GM19395 (cell line): ENCODE data around the gene GIT2.
"Not testable (repeated sequence)": the region's sequence is repeated elsewhere in the genome, so short reads cannot be mapped to it uniquely, and the experiment has no call there.

Experiments
- ATAC-seq: cut with Tn5 transposase; IDR thresholded peaks from one replicate; pipeline ENCODE4 v1.9.1; 2021; ENCODE audit warnings: mild to moderate bottlenecking, moderate library complexity; ENCODE audit not compliant: unreplicated experiment

Gene GIT2

GRCh38 chr12:109923481-109924245 lies 72.5 kb downstream of the GIT2 start:
- ATAC-seq, result no peak

GRCh38 chr12:109923038-109923437 lies 73.1 kb downstream of the GIT2 start:
- ATAC-seq, result no peak

GRCh38 chr12:109921982-109922381 lies 74.2 kb downstream of the GIT2 start:
- no peak for ATAC-seq

- ATAC-seq, result no peak
Measured at GRCh38 chr12:109920261-109920780, 75.8 kb downstream of the GIT2 start.

- ATAC-seq, result no peak
Measured at GRCh38 chr12:109919456-109919855, 76.7 kb downstream of the GIT2 start.

GRCh38 chr12:109916045-109916444 lies 80.1 kb downstream of the GIT2 start:
- ATAC-seq, result no peak

GRCh38 chr12:109915171-109916040 lies 80.8 kb downstream of the GIT2 start:
- ATAC-seq, result no peak

GRCh38 chr12:109914461-109914860 lies 81.7 kb downstream of the GIT2 start:
- no peak for ATAC-seq

GRCh38 chr12:109912855-109913321 lies 83.3 kb downstream of the GIT2 start:
- no peak for ATAC-seq

- ATAC-seq, result no peak
Measured at GRCh38 chr12:109910969-109911348, 85.2 kb downstream of the GIT2 start.

GRCh38 chr12:109910254-109910968 lies 85.8 kb downstream of the GIT2 start:
- no peak for ATAC-seq

- ATAC-seq, result no peak
Measured at GRCh38 chr12:109905301-109905700, 90.9 kb downstream of the GIT2 start.

GRCh38 chr12:109902891-109903418 lies 93.2 kb downstream of the GIT2 start:
- ATAC-seq, result no peak

GRCh38 chr12:109900752-109901580 lies 95.2 kb downstream of the GIT2 start:
- ATAC-seq, result peak; percentile 8

- peak; percentile 86 for ATAC-seq
Measured at GRCh38 chr12:109899783-109900751, 96.1 kb downstream of the GIT2 start, which contains the start of gene TCHP. TSS of gene TCHP (plus strand) at chr12:109900274. CDS start at chr12:109903027, 2,753 bp downstream.

- ATAC-seq, result not testable (repeated sequence)
Measured at GRCh38 chr12:109899345-109899744, 96.8 kb downstream of the GIT2 start.

GRCh38 chr12:109897029-109897428 lies 99.1 kb downstream of the GIT2 start:
- no peak for ATAC-seq

- ATAC-seq, result no peak
Measured at GRCh38 chr12:109896188-109896587, 100.0 kb downstream of the GIT2 start.

GRCh38 chr12:109894939-109895338 lies 101.2 kb downstream of the GIT2 start:
- ATAC-seq, result no peak
